Right atrium auricular region (tissue), 2 donors: Measurements from ENCODE around the gene KCNA2. TPM values are rescaled to one million over a fixed set of nuclear protein-coding genes. Genes with fewer than 3 reads are reported as not detected.

ENCODE experiments used
- DNase-seq: peaks from one replicate; pipeline ENCODE4 v3.0.0-alpha.2; 2019; ENCODE audit warnings: low spot score
- H3K27ac ChIP-seq, 2 donors: fragments of 200-600 bp; sonication (generic); 1 replicate in 1 of 2; 2 replicates in 1 of 2; pipeline ENCODE4 v1.5.1; 2016 to 2019
- H3K27me3 ChIP-seq, 2 donors: fragments of 200-600 bp; sonication (generic); one replicate each; pipeline versions ENCODE4 v1.5.1 to v1.6.0; 2017 to 2019
- H3K36me3 ChIP-seq: fragments of 200-600 bp; sonication (generic); one replicate; pipeline ENCODE4 v1.5.1; 2016
- H3K4me1 ChIP-seq, 2 donors: fragments of 200-600 bp; sonication (generic); one replicate each; pipeline versions ENCODE4 v1.5.1 to v1.6.0; 2017 to 2019
- H3K4me3 ChIP-seq, 2 donors: fragments of 200-600 bp; sonication (generic); 1 replicate in 1 of 2; 2 replicates in 1 of 2; pipeline ENCODE4 v1.5.1; 2017 to 2019; ENCODE audit warnings: mild to moderate bottlenecking in 1 of 2, moderate library complexity in 1 of 2
- H3K9me3 ChIP-seq, 2 donors: fragments of 200-600 bp; sonication (generic); one replicate each; pipeline ENCODE4 v1.5.1; 2019
- total RNA-seq, 2 donors: library from RNA; depleted of rRNA; stranded (reverse); fragments of >200 nt; gene quantifications; one replicate each; pipeline ENCODE4 v1.1.0, GENCODE V29; 2016
- TF ChIP-seq, protein P1 (sequence below), 2 donors: fragments of 200-600 bp; sonication (generic); IDR thresholded peaks; one replicate each; pipeline ENCODE4 v1.5.1; 2019; ENCODE audit warnings: antibody characterized with exemption in 2 of 2

The KCNA2 gene
- total RNA-seq, 2 donors from 2014 or later: 0.28 to 0.78 TPM

DNA sequence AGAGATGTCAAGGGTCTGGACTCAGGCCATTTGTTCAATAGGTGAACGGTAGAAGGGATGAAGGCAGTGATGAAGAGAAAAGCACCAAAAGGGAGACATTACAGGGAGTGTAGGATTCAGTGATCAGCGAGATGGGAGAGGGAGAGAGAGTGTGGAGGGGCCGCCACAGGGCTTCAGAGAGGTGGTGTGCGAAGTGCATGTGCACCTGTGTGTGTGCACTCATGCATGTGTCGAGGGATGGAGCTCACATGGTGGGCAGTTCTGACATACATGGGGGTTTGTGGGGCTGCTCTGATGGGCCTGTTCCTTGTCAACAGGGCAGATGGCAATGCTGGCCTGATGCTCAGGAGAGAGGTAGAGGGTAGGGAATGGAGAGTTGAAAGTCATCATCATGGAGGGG lies 11.4 kb upstream of the KCNA2 start:
- Histone ChIP-seq H3K27me3 (no peaks in the 10 kb centered on the region), H3K27ac (no peak overlapping the region), H3K4me1 (peaks cover 0 to 18% of the 10 kb centered on the region in 2 donors), H3K36me3 (no peaks in the 10 kb centered on the region), H3K9me3 (no peaks in the 10 kb centered on the region), H3K4me3 (no peak overlapping the region)
- DNase-seq: no peak
- TF ChIP-seq, protein P1, sequence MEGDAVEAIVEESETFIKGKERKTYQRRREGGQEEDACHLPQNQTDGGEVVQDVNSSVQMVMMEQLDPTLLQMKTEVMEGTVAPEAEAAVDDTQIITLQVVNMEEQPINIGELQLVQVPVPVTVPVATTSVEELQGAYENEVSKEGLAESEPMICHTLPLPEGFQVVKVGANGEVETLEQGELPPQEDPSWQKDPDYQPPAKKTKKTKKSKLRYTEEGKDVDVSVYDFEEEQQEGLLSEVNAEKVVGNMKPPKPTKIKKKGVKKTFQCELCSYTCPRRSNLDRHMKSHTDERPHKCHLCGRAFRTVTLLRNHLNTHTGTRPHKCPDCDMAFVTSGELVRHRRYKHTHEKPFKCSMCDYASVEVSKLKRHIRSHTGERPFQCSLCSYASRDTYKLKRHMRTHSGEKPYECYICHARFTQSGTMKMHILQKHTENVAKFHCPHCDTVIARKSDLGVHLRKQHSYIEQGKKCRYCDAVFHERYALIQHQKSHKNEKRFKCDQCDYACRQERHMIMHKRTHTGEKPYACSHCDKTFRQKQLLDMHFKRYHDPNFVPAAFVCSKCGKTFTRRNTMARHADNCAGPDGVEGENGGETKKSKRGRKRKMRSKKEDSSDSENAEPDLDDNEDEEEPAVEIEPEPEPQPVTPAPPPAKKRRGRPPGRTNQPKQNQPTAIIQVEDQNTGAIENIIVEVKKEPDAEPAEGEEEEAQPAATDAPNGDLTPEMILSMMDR (IDR thresholded peaks at IDR 0.05): no peak

- Histone ChIP-seq H3K4me1 (peaks cover 0 to 18% of the 10 kb centered on the region in 2 donors), H3K4me3 (no peak overlapping the region), H3K27me3 (no peaks in the 10 kb centered on the region), H3K36me3 (no peaks in the 10 kb centered on the region), H3K9me3 (no peaks in the 10 kb centered on the region), H3K27ac (no peak overlapping the region)
- no peak for DNase-seq
- TF ChIP-seq, protein P1 (IDR thresholded peaks at IDR 0.05): no peak
Measured at GRCh38 chr1:110617116-110617515, 11.0 kb upstream of the KCNA2 start.

DNA sequence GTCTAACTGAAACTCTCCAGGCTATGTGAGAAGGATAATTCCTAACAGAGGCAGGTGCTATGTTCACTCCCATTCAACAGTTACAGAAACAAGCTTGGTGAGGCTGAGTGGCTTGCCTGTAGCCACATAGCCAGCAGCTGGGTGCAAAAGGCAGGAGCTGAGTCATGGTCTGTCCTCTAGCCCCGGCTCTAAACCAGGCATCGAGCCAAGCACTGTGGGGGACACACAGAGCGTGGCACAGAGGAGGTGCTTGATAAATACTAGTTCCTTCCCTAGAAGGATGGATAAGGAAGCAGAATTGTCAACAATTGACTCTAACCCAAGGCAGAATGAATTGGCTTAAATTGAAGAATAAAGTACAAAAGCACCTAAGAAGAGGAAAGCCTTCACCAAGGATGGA lies 10.4 kb upstream of the KCNA2 start:
- no peak overlapping the region for H3K4me3 ChIP-seq
- no peak overlapping the region for H3K27ac ChIP-seq
- H3K9me3 ChIP-seq: no peaks in the 10 kb centered on the region
- H3K36me3 ChIP-seq: no peaks in the 10 kb centered on the region
- H3K27me3 ChIP-seq: no peaks in the 10 kb centered on the region
- no peak for DNase-seq
- TF ChIP-seq, protein P1 (IDR thresholded peaks at IDR 0.05): no peak
- H3K4me1 ChIP-seq: peaks cover 0 to 18% of the 10 kb centered on the region in 2 donors

DNA sequence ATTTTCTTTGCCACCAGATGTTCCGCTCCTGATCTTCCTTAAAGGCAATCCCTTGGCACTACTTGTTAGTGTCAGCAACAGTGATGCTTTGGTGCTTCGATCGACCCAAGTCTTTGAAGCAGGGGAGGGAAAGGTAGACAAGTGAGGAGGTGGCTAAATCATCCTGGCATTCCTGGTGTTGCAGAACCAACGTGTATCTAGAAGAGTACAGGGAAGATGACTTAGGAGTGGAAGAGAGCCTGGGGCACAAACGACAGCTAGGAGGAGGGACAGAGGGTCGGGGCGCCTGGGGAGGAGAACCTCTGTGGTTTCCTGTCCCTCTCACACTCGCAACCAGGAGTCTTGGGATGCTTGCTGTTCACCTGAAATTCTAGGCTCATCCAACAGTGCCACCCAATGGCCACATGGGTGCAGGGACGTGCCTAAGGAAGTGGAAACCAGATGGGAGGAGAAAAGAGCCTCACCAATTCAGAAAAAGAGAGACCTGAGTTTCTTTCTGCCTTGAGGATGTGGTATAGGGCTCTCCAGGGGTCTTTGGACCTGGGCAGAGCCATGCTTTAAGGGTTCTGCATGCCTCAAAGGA lies 9.5 kb upstream of the KCNA2 start:
- Histone ChIP-seq H3K27me3 (no peaks in the 10 kb centered on the region), H3K36me3 (no peaks in the 10 kb centered on the region), H3K4me1 (peaks cover 0 to 17% of the 10 kb centered on the region in 2 donors), H3K4me3 (no peak overlapping the region), H3K9me3 (no peaks in the 10 kb centered on the region), H3K27ac (no peak overlapping the region)
- TF ChIP-seq, protein P1 (IDR thresholded peaks at IDR 0.05): peak; percentile 21 to 84
- no peak for DNase-seq

DNA sequence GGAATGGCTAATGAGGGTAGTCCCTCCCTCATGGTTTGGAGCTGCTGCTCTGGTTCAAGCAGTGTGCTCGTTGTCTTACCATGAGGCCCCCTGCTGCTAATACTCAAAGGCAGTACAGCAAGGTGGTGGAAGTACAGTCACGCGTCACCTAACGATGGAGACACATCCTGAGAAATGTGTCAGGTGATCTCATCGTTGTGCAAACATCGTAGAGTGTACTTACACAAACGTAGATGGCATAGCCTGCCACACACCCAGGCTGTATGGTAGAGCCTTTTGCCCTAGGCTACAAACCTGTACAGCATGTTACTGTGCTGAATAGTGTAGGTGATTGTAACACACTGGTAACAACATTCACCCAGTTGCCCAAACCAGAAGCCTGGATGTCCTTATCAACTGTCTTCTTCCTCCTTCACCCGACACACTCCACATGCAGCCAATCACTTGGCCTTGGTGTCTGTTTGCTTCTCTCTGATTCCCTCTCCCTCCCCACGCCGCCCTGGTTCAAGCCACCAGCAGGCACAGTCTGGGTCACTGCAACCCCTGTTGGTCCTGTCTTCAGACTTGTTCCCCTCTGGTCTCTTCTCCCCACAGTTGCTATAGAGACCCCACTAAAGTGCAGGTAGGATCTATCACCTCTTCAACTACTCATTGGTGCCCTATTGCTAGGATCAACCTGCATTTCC lies 6.0 kb upstream of the KCNA2 start:
- no peaks in the 10 kb centered on the region for H3K9me3 ChIP-seq
- peaks cover 0 to 7% of the 10 kb centered on the region in 2 donors for H3K4me1 ChIP-seq
- TF ChIP-seq, protein P1 (IDR thresholded peaks at IDR 0.05): no peak
- no peaks in the 10 kb centered on the region for H3K36me3 ChIP-seq
- no peak overlapping the region for H3K27ac ChIP-seq
- no peak for DNase-seq
- H3K4me3 ChIP-seq: no peak overlapping the region
- H3K27me3 ChIP-seq: no peaks in the 10 kb centered on the region
